Glutamatergic neuron (in vitro differentiated cells): Measurements from ENCODE around the gene CCDC86. TPM values are rescaled to one million over a fixed set of nuclear protein-coding genes. Genes with fewer than 3 reads are reported as not detected.

ENCODE experiments used
- DNase-seq: peaks from one replicate; pipeline ENCODE4 v3.0.0; 2022
- H3K27ac Mint-ChIP-seq: one replicate; pipeline ENCODE4 v1.8.0; 2020; ENCODE audit warnings: mild to moderate bottlenecking, mixed read lengths, inconsistent platforms; ENCODE audit not compliant: unreplicated experiment
- H3K27me3 Mint-ChIP-seq: one replicate; pipeline ENCODE4 v1.8.0; 2020; ENCODE audit warnings: mild to moderate bottlenecking, moderate library complexity, mixed read lengths, inconsistent platforms; ENCODE audit not compliant: unreplicated experiment
- H3K36me3 Mint-ChIP-seq: one replicate; pipeline ENCODE4 v1.8.0; 2020; ENCODE audit warnings: mild to moderate bottlenecking, mixed read lengths, inconsistent platforms; ENCODE audit not compliant: unreplicated experiment
- H3K4me1 Mint-ChIP-seq: one replicate; pipeline ENCODE4 v1.8.0; 2020; ENCODE audit warnings: mild to moderate bottlenecking, low read depth, mixed read lengths, inconsistent platforms; ENCODE audit not compliant: unreplicated experiment
- H3K4me3 Mint-ChIP-seq: one replicate; pipeline ENCODE4 v1.8.0; 2020; ENCODE audit warnings: mild to moderate bottlenecking, mixed read lengths, inconsistent platforms; ENCODE audit not compliant: unreplicated experiment
- H3K9me3 Mint-ChIP-seq: one replicate; pipeline ENCODE4 v1.8.0; 2020; ENCODE audit warnings: mild to moderate bottlenecking, moderate library complexity, mixed read lengths, inconsistent platforms; ENCODE audit not compliant: unreplicated experiment
- CTCF ChIP-seq: fragments of 200-600 bp; sonication (generic); IDR thresholded peaks from one replicate; pipeline ENCODE4 v1.5.0; 2021; ENCODE audit not compliant: partially characterized antibody, unreplicated experiment
- long read RNA-seq: library from polyadenylated mRNA; unstranded; transcript quantifications from one replicate; pipeline ENCODE4 v2.0.0, GENCODE V29; 2020; ENCODE audit not compliant: unreplicated experiment
- total RNA-seq: library from RNA; stranded (reverse); fragmentation: NEBNext Ultra II Directional; extraction: Animal tissue kit (Norgen Biotek cat#: 25700); gene quantifications from one replicate; pipeline ENCODE4 v1.2.1, GENCODE V29; 2021; ENCODE audit not compliant: unreplicated experiment

The CCDC86 gene
- total RNA-seq: 12.7 TPM
- long read RNA-seq, transcript CCDC86-201 (4 exons, 1,893 nt): major isoform, 8 of 9 reads
- long read RNA-seq, partial matches to known transcripts: 0 of 9 reads
- long read RNA-seq, other reads (novel, unspliced or antisense): 0 of 9 reads

- peak within 1 kb of the TSS; percentile 88 for H3K4me3 Mint-ChIP-seq
- peak; percentile 99 for DNase-seq
- H3K27ac Mint-ChIP-seq: peak within 1 kb of the TSS; percentile 90
- TF ChIP-seq CTCF: no peak
- peaks cover 11% of the 10 kb centered on the region for H3K9me3 Mint-ChIP-seq
- peaks cover 30% of the 10 kb centered on the region for H3K4me1 Mint-ChIP-seq
- no peaks in the 10 kb centered on the region for H3K36me3 Mint-ChIP-seq
- peaks cover 8% of the 10 kb centered on the region for H3K27me3 Mint-ChIP-seq
These were observed at the start of gene CCDC86 for GRCh38 chr11:60841797-60842667. CCDC86 (plus strand) TSS chr11:60842113; CDS start chr11:60842125, 12 bp downstream.

GRCh38 chr11:60792521-60792920 is 49.4 kb upstream of the CCDC86 start:
- no peak overlapping the region for H3K4me3 Mint-ChIP-seq
- no peak for TF ChIP-seq CTCF
- no peaks in the 10 kb centered on the region for H3K4me1 Mint-ChIP-seq
- no peak for DNase-seq
- H3K36me3 Mint-ChIP-seq: peaks cover 20% of the 10 kb centered on the region
- peaks cover 17% of the 10 kb centered on the region for H3K9me3 Mint-ChIP-seq
- peaks cover 12% of the 10 kb centered on the region for H3K27me3 Mint-ChIP-seq
- H3K27ac Mint-ChIP-seq: no peak overlapping the region

GRCh38 chr11:60795291-60795690 is 46.6 kb upstream of the CCDC86 start:
- H3K9me3 Mint-ChIP-seq: peaks cover 7% of the 10 kb centered on the region
- DNase-seq: no peak
- no peak overlapping the region for H3K4me3 Mint-ChIP-seq
- H3K4me1 Mint-ChIP-seq: no peaks in the 10 kb centered on the region
- peaks cover 20% of the 10 kb centered on the region for H3K36me3 Mint-ChIP-seq
- H3K27me3 Mint-ChIP-seq: peaks cover 6% of the 10 kb centered on the region
- H3K27ac Mint-ChIP-seq: no peak overlapping the region
- TF ChIP-seq CTCF: no peak

GRCh38 chr11:60797846-60798630 is 43.9 kb upstream of the CCDC86 start:
- peaks cover 8% of the 10 kb centered on the region for H3K36me3 Mint-ChIP-seq
- H3K27me3 Mint-ChIP-seq: peaks cover 3% of the 10 kb centered on the region
- no peak overlapping the region for H3K27ac Mint-ChIP-seq
- H3K9me3 Mint-ChIP-seq: peaks cover 6% of the 10 kb centered on the region
- H3K4me3 Mint-ChIP-seq: no peak overlapping the region
- no peaks in the 10 kb centered on the region for H3K4me1 Mint-ChIP-seq
- DNase-seq: no peak
- no peak for TF ChIP-seq CTCF

- Mint-ChIP-seq H3K27ac (no peak overlapping the region), H3K4me3 (no peak overlapping the region), H3K36me3 (peaks cover 4% of the 10 kb centered on the region), H3K27me3 (peaks cover 3% of the 10 kb centered on the region), H3K9me3 (peaks cover 6% of the 10 kb centered on the region), H3K4me1 (no peaks in the 10 kb centered on the region)
- TF ChIP-seq CTCF: no peak
- no peak for DNase-seq
These were observed 43.3 kb upstream of the CCDC86 start for GRCh38 chr11:60798631-60799030.
